T1000 (cell line): ENCODE data around the gene DDIT3.
"Not testable (repeated sequence)": the region's sequence is repeated elsewhere in the genome, so short reads cannot be mapped to it uniquely, and the experiment has no call there.

Experiments
- DNase-seq: peaks from one replicate; lab custom pipeline; 2025; ENCODE audit warnings: mixed read lengths; lab: John Stamatoyannopoulos, UW

Gene DDIT3

DNA sequence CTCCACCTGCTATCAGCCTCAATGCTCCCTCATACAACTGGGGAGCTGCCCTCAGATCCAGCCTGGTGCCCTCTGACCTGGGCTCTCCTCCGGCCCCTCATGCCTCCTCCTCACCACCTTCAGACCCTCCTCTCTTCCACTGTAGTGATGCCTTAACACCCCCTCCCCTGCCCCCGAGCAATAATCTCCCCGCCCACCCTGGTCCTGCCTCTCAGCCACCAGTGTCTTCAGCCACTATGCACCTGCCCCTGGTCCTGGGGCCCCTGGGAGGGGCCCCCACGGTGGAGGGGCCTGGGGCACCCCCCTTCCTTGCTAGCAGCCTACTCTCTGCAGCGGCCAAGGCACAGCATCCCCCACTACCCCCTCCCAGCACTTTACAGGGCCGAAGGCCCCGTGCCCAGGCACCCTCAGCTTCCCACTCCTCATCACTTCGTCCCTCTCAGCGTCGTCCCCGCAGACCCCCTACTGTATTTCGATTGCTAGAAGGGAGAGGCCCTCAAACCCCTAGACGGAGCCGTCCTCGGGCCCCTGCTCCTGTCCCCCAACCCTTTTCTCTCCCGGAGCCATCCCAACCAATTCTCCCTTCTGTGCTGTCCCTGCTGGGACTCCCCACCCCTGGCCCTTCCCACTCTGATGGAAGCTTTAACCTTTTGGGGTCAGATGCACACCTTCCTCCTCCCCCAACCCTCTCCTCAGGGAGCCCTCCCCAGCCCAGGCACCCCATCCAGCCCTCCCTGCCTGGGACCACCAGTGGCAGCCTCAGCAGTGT, 5.5 kb upstream of the DDIT3 start:
- DNase-seq = no peak

DNA sequence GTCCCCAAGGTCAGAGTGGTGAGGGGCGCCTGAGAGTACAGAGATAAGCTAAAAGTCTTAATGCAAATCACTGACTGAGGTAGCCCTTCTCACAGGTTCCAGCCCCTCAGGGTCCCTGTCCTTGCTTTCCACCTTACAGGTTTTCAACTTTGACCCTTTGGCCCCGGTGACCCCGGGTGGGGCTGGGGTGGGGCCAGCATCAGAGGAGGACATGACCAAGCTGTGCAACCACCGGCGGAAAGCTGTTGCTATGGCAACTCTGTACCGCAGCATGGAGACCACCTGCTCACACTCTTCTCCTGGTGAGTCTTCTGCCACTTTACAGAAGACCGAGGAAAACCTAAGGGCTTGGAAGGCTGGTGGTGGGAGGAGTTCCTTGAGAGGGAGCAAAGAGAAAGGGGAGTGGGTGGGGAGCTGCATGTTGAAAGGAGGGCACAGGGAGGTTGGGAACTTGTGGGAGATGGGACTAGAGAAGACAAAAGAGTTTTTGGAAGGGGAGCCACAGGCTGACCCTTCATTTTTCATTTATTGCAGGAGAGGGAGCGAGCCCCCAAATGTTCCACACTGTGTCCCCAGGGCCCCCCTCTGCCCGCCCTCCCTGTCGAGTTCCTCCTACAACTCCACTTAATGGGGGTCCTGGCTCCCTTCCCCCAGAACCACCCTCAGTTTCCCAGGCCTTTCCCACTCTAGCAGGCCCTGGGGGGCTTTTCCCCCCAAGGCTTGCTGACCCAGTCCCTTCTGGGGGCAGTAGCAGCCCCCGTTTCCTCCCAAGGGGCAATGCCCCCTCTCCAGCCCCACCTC, 4.7 kb upstream of the DDIT3 start:
- no peak for DNase-seq

DNA sequence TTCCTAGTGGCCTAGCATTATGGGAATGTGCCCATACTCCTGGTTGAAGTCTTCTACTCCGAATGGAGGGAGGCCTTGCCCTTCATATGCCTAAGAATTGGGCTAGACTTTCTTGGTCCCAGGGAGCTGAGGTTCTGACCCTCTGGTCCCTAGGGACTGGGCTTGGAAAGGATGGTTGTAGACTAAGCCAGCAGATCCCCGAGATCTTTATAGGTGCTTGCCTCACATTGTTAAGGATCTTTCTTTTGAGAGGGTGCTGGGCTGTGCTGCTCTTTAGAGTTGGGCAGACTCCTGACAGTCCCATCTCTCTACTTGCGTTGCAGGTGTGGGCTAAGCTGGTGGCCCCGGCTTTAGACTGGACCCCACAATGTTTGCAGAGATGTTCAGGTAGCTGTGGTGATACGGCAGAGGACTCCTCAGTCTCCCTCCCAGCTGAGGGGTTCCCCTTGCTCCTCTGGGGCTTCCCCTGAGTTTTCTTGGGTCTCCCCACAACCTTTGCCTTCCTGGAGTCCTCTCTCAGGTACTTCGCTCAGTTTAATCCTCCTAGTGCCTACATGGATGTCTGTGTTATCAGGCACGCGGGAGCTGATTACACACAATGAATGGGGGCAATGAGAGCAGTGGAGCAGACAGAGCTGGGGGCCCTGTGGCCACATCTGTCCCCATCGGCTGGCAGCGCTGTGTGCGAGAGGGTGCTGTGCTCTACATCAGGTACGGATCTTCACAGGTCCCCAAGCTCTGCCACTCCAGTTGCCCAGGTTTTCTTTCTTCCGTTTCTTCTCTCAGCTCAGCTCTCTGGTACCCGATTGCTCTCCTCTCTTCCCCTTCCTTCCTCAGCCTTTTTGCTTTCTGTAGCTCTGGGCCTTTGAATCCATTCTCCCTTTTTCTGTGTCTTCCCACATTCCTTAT, 3.6 kb upstream of the DDIT3 start:
- DNase-seq = no peak

DNA sequence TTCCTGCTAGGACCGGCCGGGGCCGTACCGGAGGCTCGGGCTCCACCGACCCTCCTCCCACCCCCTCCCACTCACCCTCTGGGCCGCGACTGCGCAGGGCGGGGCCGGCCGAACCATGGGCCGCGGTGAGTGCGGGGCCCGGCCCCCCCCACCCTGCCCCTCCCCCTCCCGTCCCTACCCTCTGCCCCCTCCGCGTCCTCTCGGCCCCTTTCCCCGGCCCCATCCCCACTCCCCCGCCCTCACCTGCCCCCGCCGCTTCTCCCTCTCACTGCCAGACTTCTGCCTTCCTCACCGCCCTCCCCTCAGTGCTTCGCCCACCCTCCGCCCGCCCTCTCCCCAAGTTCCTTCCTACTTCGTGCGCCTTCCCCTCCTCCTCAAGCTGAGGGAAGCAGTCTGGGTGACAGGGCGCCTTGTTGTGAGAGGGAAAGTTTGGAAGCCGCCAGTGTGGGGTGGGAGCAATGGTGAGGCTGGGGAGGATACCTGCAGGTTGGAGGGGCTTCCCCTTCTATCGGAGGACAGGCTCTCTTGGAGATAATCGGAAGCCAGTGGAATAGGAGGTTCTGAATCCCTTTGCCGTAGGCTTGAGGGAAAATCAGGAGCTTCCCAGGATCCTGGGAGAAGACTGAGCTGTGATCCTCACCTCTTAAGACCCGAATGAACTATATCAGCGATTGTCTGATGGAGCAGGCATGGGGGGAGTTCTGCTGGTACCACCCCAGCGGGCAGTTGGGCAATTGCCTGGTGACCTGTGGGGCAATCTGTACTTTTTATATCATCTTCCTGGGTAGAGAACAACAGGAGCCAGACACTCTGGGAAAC, 2.8 kb upstream of the DDIT3 start:
- no peak for DNase-seq

DNA sequence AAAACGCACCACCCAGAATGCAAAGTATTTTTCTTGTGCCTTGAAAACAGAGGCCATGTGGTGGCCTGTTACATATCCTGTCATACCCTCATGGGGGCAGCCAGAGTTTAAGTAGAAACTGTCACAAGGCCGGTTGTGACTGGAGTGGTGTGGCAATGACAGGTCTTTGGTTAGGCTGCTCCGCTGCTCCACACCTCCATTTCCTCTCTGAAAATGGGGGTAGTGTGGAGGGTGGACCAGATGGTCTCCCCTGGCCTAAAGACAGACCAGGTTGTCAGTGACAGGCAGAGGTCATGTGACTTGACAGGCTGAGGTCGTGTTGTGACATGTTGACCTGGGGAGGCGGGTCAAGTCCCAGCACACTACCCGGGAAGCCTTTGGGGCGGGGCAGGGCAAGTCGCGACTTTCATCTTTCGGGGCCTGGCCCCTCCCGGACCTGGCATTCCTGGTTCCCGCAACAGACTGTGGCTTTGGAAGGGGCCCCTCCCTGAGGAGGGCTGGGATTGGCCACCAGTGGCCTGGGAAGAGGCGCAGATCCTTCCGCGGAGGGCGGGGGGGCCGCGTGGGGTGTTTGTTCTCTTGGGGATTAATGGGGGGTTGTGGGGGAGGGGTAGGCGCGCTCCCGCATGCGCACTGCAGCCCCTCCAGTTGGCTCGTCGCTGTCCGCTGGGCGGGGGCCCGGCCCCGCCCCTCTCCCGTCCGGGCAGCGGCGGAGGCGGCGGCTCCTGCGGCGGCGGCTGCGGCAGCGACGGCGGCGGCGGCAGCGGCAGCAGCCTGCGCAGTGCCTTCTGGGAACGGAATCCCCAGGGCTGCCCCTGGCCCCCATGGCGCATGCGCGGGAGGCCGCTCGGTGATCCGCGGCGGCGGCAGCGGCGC, 1.9 kb upstream of the DDIT3 start, which contains the start of gene MBD6:
TSS of gene MBD6 (plus strand) at position 814 of the 876 bp plus-strand sequence. CDS start 1,480 bp downstream, outside the sequence.
- DNase-seq = peak; percentile 90

DNA sequence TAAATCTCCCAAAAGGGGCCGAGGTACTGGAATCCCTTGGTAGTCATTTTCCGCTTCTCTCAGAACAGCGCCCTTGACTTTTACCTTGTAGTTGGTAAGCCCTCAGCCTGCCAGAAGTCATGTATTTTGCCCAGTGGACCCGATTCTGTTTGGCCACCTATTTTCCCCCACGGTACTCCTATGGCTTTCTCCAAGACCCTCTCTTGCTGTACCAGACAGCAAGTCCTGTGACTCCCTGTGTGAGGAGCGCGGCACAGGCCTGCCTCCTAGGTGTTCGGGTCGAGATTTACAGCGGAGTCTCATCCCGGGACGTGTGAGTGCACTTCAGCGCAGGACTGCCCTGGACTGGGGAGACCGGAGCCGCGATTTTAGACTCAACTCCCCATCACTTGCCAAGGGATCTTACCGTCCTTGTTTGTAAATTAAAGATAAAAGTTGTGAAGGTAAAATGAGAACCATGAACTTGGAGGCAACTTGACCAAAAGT, 1.3 kb upstream of the DDIT3 start:
- no peak for DNase-seq

DNA sequence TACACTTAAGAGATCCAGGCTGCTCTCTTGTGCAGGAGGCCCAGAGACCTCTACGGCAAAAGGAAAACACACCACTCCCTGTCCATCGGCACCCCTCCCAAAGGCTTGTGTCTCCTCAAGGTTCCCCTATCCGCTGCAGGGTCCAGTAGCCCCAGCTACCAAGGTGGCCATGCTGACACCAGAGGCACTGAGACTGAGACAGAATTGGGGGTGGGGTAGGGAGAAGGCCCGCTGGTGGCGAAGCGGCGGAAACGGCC, 590 bp downstream of the DDIT3 start:
- DNase-seq = peak; percentile 46

DNA sequence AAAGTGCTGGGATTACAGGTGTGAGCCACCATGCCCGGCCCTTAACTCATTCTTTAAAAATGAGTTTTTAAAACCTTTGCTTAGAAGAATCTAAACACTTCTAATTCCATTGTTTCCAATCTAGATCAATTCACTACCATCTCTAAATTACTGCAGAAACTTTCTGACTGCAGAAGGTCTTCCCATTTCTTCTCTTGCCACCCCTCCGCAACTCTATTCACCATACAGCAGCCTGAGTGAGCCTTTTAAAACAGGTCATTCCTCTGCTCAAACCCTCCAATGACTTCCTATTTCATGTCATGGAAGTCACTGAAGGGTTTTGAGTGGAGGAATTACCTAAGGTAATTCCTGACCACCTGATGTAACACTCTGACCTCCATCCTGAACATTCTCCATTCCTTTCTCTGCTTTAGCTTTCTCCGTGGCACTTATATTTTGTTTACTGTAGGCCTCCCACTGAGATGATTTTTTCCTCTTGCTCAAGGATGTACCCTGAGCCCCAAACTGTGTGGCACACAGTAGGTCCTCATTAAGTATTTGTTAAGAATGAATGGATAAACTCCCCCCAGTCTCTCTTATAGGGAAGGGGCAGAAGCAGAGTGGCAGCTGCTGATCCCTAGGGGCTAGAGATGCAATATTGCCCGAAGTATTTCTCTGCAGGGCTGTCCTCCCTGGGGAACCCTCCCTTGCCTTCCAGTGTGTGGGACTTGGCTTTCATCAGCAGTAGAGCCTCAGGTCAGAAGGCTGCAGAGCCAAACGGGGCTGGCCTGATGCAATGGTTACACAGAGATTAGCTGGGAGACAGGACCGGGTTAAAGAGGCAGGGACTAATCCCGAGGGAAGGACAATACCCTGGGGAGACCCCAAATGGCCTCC, 1.2 kb downstream of the DDIT3 start:
- no peak for DNase-seq

DNA sequence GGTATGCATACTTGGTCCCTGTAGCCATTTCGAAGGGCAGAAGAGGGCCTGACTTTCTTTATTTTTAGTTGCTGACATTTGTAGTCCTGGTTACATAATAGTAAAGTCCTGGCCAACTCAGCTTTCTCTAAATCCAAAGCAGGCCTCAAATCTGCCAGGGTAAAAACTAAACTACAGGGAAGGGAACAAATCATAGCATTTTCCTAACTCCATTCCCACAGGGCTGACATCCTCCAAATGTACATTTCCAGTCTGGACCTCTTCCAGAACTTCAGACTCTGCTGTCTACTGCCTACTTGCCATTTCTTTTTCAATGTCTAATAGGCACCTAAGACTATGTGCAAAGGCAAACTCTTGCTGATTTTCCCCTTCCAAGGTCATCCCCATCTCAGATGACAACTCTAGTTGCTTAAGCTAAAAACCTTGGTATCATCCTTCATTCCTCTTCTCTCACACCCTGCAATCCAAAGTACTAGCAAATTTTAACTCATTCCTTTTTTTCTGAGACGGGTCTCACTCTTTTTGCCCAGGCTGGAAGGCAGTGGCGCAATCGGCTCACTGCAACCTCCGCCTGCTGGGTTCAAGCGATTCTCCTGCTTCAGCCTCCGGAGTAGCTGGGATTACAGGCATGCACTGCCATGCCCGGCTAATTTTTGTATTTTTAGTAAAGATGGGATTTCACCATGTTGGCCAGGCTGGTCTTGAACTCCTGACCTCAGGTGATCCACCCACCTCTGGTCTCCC, 2.0 kb downstream of the DDIT3 start:
- no peak for DNase-seq

DNA sequence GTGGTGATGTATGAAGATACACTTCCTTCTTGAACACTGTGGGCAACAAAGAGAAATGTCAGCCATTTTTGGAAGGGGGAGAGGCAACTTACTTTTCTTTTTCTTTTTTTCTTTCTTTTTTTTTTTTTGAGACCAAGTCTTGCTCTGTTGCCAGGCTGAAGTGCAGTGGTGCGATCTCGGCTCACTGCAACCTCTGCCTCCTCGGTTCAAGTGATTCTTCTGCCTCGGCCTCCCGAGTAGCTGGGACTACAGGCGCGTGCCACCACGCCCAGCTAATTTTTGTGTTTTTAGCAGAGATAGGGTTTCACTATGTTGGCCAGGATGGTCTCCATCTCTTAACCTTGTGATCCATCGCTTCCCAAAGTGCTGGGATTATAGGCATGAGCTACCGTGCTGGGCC, 2.6 kb downstream of the DDIT3 start:
- DNase-seq = not testable (repeated sequence)

DNA sequence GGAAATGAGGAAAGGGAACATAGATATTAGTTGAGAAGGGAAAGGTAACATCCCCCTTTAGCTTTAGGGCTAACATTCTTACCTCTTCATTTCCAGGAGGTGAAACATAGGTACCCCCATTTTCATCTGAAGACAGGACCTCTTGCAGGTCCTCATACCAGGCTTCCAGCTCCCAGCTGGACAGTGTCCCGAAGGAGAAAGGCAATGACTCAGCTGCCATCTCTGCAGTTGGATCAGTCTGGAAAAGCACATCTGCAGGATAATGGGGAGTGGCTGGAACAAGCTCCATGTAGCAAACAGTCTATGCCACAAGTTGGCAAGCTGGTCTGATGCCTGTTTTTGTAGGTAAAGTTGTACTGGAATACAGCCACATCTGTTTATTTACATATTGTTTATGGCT, 3.1 kb downstream of the DDIT3 start:
- DNase-seq = no peak

DNA sequence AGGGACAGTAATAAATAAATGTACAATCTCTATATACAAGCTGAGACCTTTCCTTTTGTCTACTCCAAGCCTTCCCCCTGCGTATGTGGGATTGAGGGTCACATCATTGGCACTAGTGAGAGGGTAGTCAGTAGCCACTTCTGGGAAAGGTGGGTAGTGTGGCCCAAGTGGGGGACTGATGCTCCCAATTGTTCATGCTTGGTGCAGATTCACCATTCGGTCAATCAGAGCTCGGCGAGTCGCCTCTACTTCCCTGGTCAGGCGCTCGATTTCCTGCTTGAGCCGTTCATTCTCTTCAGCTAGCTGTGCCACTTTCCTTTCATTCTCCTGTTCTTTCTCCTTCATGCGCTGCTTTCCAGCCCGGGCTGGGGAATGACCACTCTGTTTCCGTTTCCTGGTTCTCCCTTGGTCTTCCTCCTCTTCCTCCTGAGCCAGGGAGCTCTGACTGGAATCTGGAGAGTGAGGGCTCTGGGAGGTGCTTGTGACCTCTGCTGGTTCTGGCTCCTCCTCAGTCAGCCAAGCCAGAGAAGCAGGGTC, 3.6 kb downstream of the DDIT3 start:
- no peak for DNase-seq

DNA sequence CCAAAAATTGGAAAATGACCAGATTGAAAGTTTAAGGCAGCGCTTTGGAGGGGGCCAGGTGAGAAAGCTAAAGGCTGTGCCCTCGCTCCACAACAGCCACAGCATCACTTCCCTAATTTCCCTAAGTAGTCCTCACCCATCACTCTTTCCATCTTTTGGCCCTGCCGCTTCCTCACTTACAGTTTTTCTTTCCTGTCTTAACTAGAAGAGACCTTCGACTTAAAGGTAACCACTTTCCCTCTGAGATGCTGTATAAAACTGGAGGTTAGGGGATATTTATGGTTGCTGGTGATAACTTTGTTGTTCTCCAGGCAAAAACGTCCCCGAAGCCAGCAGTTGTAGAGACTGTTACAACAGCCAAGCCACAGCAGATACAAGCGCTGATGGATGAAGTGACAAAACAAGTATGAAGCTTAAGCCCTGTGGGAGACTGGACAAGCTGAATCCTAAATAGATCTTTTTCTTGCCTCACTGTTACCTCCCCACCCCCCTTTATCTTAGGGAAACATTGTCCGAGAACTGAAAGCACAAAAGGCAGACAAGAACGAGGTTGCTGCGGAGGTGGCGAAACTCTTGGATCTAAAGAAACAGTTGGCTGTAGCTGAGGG, 4.3 kb downstream of the DDIT3 start:
- no peak for DNase-seq

DNA sequence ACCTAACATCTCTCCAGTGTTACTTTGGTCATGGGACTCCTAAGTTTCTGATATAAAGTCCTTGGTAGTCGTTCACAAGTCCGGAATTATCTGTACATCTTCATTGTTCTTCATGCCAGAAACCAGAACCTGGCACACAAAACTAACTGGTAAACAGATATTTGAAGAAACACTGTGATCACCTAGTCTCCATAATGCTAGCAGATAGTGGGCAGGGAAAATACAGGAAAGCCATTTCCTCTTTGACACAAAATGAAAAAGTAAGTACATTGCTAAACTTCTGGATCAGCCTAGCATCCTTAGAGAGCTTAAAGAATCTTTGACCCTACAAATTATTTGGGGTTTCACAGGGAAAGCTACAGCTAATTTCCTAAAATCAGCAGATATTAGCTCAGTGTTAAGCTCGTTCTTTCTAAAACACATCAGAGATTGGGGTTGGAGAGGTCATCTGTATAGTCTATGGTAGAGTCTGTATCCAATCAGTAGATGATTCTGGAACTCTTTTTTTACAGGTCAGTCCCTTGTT, 4.8 kb downstream of the DDIT3 start:
- DNase-seq = no peak

DNA sequence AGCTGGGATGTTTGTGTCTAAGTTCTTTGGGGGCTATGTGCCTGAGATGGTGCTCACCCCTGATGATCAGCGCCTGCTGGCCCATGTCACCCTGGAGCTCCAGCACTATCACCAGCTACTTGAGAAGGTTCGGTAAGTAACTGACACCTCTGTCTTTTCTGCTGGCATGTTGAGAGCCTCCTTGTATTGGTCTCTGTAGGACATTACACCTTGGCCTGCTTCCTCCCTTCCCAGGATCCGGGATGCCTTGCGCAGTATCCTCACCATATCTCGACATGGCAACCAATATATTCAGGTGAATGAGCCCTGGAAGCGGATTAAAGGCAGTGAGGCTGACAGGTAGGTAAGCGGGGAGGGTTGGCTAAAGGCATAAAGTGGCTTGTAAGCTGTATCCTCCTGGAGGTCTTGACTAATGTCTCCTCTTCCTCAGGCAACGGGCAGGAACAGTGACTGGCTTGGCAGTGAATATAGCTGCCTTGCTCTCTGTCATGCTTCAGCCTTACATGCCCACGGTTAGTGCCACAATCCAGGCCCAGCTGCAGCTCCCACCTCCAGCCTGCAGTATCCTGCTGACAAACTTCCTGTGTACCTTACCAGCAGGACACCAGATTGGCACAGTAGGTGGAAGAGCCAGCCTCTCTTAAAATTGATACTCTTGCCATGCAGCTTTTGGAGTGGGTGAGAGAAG, 5.5 kb downstream of the DDIT3 start:
- no peak for DNase-seq

DNA sequence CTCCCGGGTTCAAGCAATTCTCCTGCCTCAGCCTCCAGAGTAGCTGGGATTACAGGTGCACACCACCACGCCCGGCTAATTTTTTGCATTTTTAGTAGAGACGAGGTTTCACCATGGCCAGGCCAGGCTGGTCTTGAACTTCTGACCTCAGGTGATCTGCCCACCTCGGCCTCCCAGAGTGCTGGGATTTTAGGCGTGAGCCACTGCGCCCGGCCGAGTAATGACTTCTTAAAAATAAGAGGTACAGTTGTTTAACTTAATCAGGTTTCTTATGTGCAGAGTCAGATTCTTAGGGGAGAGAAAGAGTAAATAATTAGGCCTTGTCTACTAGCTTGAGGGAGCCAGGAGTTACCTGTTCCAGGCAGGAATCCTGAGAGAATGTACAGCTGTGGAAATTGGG, 6.1 kb downstream of the DDIT3 start:
- not testable (repeated sequence) for DNase-seq

DNA sequence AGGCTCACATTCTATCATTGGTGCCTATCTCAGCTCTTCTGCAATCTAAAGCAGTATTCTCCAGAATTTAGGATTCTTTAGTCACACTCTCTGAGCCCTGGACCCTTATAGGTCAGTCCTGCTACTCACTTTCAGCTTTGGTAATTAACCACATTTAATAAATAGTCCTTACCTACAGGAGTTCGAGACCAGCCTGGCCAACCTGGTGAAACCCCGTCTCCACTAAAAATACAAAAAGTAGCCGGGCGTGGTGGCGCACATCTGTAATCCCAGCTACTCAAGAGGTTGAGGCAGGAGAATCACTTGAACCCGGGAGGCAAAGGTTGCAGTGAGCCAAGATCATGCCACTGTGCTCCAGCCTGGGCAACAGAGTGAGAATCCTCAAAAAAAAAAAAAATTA, 6.6 kb downstream of the DDIT3 start:
- DNase-seq = not testable (repeated sequence)
